Suprapubic skin (tissue), 4 donors: ENCODE data around the gene IRX4. TPM values are rescaled to one million over a fixed set of nuclear protein-coding genes. Genes with fewer than 3 reads are reported as not detected.

ENCODE experiments used
- DNase-seq, 2 donors: peaks; one replicate each; pipeline ENCODE4 v3.0.0-alpha.2; 2019; ENCODE audit warnings: low spot score in 2 of 2
- H3K27ac ChIP-seq: fragments of 200-600 bp; sonication (generic); one replicate; pipeline ENCODE4 v1.5.1; 2019
- H3K27me3 ChIP-seq: fragments of 200-600 bp; sonication (generic); one replicate; pipeline ENCODE4 v1.5.1; 2019
- H3K36me3 ChIP-seq: fragments of 200-600 bp; sonication (generic); one replicate; pipeline ENCODE4 v1.5.1; 2019
- H3K4me1 ChIP-seq: fragments of 200-600 bp; sonication (generic); one replicate; pipeline ENCODE4 v1.5.1; 2019
- H3K4me3 ChIP-seq: fragments of 200-600 bp; sonication (generic); one replicate; pipeline ENCODE4 v1.5.1; 2019; ENCODE audit warnings: mild to moderate bottlenecking
- H3K9me3 ChIP-seq: fragments of 200-600 bp; sonication (generic); one replicate; pipeline ENCODE4 v1.5.1; 2019
- EP300 ChIP-seq: sonication (generic); formaldehyde crosslinking; IDR thresholded peaks from one replicate; pipeline ENCODE4 v1.6.1; 2017; ENCODE audit warnings: antibody characterized with exemption
- POLR2A ChIP-seq, 2 donors: fragments of 450-650 bp; IDR thresholded peaks; one replicate each; pipeline ENCODE4 v1.6.1; 2017; ENCODE audit warnings: antibody characterized with exemption in 2 of 2, mild to moderate bottlenecking in 2 of 2, moderate library complexity in 2 of 2
- POLR2AphosphoS5 ChIP-seq, 3 donors: sonication (generic); formaldehyde crosslinking; IDR thresholded peaks; one replicate each; pipeline ENCODE4 v1.6.1; 2017; ENCODE audit warnings: antibody characterized with exemption in 3 of 3
- WGBS: methylation state at CpG from one replicate; pipeline ENCODE4 v1.1.5; 2018; 5-methylcytosine and 5-hydroxymethylcytosine counted together
- total RNA-seq, 4 donors: library from RNA; depleted of rRNA; stranded (reverse); fragments of >200 nt; gene quantifications; one replicate each; pipeline ENCODE4 v1.1.0, GENCODE V29; 2016
- TF ChIP-seq, protein P1 (sequence below), 2 donors: fragments of 200-600 bp in 1 of 2; fragments of 450-650 bp in 1 of 2; sonication (generic) in 1 of 2; IDR thresholded peaks; one replicate each; pipeline ENCODE4 v1.5.1; 2016 to 2019; ENCODE audit warnings: antibody characterized with exemption in 2 of 2, mild to moderate bottlenecking in 1 of 2, moderate library complexity in 1 of 2

The IRX4 gene
- total RNA-seq, 4 donors from 2014 or later = 20.3 to 45.9 (median 33.5) TPM

DNA sequence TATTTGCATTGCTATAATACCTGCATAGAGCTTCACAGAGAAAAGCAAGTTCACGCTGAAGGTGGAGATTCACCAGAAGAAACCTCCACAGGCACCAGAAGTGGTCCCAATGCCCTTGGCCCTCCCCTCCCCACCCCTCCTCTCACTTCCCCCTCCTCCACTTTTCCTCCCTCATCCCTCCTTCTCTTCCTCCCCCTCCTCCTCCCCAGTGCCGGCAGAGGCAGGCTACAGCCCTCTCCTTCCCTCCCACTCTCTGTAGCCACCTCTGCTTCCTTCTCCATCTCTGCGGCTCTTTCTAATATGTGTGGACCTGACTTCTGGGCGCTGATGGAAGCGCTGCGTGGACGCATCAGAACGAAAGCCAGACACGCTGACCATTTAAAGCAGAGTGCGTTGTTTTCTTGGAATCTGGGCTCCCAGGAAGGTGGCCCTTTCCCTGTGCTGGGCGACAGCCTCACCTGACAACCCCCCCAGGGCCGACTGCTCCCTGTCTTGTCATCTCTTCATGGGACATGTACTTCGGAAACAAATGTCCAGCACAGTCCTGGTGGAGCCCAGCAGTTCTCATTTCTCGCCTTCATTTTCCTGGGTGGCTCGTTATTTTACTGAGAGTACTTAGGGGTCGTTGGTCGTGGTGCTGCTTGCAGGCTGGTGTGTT is 52.0 kb downstream of the IRX4 start:
- no peaks in the 10 kb centered on the region for H3K36me3 ChIP-seq
- no peak overlapping the region for H3K27ac ChIP-seq
- TF ChIP-seq EP300 (no peak), POLR2AphosphoS5 (IDR thresholded peaks at IDR 0.05) (no peak), POLR2A (IDR thresholded peaks at IDR 0.05) (no peak)
- TF ChIP-seq, protein P1, sequence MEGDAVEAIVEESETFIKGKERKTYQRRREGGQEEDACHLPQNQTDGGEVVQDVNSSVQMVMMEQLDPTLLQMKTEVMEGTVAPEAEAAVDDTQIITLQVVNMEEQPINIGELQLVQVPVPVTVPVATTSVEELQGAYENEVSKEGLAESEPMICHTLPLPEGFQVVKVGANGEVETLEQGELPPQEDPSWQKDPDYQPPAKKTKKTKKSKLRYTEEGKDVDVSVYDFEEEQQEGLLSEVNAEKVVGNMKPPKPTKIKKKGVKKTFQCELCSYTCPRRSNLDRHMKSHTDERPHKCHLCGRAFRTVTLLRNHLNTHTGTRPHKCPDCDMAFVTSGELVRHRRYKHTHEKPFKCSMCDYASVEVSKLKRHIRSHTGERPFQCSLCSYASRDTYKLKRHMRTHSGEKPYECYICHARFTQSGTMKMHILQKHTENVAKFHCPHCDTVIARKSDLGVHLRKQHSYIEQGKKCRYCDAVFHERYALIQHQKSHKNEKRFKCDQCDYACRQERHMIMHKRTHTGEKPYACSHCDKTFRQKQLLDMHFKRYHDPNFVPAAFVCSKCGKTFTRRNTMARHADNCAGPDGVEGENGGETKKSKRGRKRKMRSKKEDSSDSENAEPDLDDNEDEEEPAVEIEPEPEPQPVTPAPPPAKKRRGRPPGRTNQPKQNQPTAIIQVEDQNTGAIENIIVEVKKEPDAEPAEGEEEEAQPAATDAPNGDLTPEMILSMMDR (IDR thresholded peaks at IDR 0.05) = no peak
- WGBS = 88% methylated on average over 17 of the region's 17 CpGs
- H3K4me3 ChIP-seq = no peak overlapping the region
- H3K27me3 ChIP-seq = peaks cover 11% of the 10 kb centered on the region
- DNase-seq = no peak
- no peaks in the 10 kb centered on the region for H3K9me3 ChIP-seq
- no peaks in the 10 kb centered on the region for H3K4me1 ChIP-seq

DNA sequence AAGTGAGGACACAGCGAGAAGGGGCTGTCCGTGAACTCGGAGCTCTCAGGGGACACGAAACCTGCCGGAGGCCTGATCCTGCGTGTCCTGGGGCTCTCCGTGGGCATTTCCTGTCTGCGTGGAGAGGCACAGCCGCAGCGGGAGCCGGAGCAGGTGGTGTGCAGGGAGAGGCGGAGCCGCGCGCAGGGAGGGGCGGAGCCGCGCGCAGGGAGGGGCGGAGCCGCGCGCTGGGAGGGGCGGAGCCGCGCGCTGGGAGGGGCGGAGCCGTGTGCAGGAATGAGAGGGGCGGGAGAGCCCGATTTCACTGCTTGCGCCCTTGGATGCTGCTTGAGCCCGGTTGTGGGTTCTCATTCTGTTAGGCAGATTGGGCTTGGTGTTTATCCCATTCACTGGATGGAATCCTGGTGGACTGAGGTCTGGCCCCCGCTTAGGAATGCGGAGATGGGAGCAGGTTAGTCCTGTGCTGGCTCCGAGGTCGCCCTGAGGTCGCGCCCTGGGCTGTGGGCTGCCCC is 54.8 kb downstream of the IRX4 start:
- no peak for TF ChIP-seq POLR2AphosphoS5 (IDR thresholded peaks at IDR 0.05)
- no peak for TF ChIP-seq POLR2A (IDR thresholded peaks at IDR 0.05)
- H3K9me3 ChIP-seq = no peaks in the 10 kb centered on the region
- H3K36me3 ChIP-seq = peaks cover 19% of the 10 kb centered on the region
- peaks cover 5% of the 10 kb centered on the region for H3K27me3 ChIP-seq
- no peak overlapping the region for H3K27ac ChIP-seq
- WGBS = 55% methylated on average over 7 of the region's 39 CpGs
- no peak overlapping the region for H3K4me3 ChIP-seq
- no peaks in the 10 kb centered on the region for H3K4me1 ChIP-seq
- DNase-seq = peak; percentile 29 to 48

Other genes starting within 250 kb of the IRX4 start
- gene MRPL36, start 83.1 kb downstream of the IRX4 start, total RNA-seq = 10 to 100 TPM; 13.7 to 62.5 (median 41.2) TPM
- 10 to 100 TPM; 38.9 to 64.5 (median 51.2) TPM for gene NDUFS6, start 81.5 kb downstream of the IRX4 start, total RNA-seq